ENCODE measurements around the gene TMEM26.

Gene TMEM26

GRCh38 chr10:61486738-61487396 is 33.7 kb upstream of the TMEM26 start:
- peak; percentile 48; the same call in 2 of the 3 replicates for ATAC-seq (ENCODE audit: low read depth)
- no peak overlapping the region for H3K27ac ChIP-seq (ENCODE audit: poor library complexity, severe bottlenecking)
- no peak for DNase-seq (ENCODE audit: low spot score)
- H3K36me3 ChIP-seq (ENCODE audit: low read depth): no peaks in the 10 kb centered on the region
- H3K9me3 ChIP-seq (ENCODE audit: severe bottlenecking): no peaks in the 10 kb centered on the region
- no peak for TF ChIP-seq CTCF (IDR thresholded peaks at IDR 0.05; ENCODE audit: poor library complexity, severe bottlenecking)
- H3K4me3 ChIP-seq (ENCODE audit: severe bottlenecking): no peak overlapping the region
- no peaks in the 10 kb centered on the region for H3K27me3 ChIP-seq (ENCODE audit: insufficient read depth, poor library complexity, severe bottlenecking)
- peaks cover 10% of the 10 kb centered on the region for H3K4me1 ChIP-seq (ENCODE audit: insufficient read depth, poor library complexity, severe bottlenecking)

- Histone ChIP-seq H3K27me3 (ENCODE audit: insufficient read depth, poor library complexity, severe bottlenecking) (no peaks in the 10 kb centered on the region), H3K36me3 (ENCODE audit: low read depth) (no peaks in the 10 kb centered on the region)
- DNase-seq (ENCODE audit: low spot score): no peak
Observed at GRCh38 chr10:61486251-61486650, 33.1 kb upstream of the TMEM26 start.

GRCh38 chr10:61481597-61481996 is 28.4 kb upstream of the TMEM26 start:
- no peaks in the 10 kb centered on the region for H3K36me3 ChIP-seq (ENCODE audit: low read depth)
- no peak for TF ChIP-seq CTCF (IDR thresholded peaks at IDR 0.05; ENCODE audit: poor library complexity, severe bottlenecking)
- H3K27ac ChIP-seq (ENCODE audit: poor library complexity, severe bottlenecking): no peak overlapping the region
- ATAC-seq (ENCODE audit: low read depth) (no peak), DNase-seq (ENCODE audit: low spot score) (no peak)
- no peak overlapping the region for H3K4me3 ChIP-seq (ENCODE audit: severe bottlenecking)
- H3K9me3 ChIP-seq (ENCODE audit: severe bottlenecking): no peaks in the 10 kb centered on the region
- peaks cover 11% of the 10 kb centered on the region for H3K4me1 ChIP-seq (ENCODE audit: insufficient read depth, poor library complexity, severe bottlenecking)
- no peaks in the 10 kb centered on the region for H3K27me3 ChIP-seq (ENCODE audit: insufficient read depth, poor library complexity, severe bottlenecking)

More at GRCh38 chr10:61486251-61486650, 33.1 kb upstream of the TMEM26 start:
- ATAC-seq (ENCODE audit: low read depth): no peak
- H3K4me3 ChIP-seq (ENCODE audit: severe bottlenecking): no peak overlapping the region
- no peak overlapping the region for H3K27ac ChIP-seq (ENCODE audit: poor library complexity, severe bottlenecking)
- peaks cover 10% of the 10 kb centered on the region for H3K4me1 ChIP-seq (ENCODE audit: insufficient read depth, poor library complexity, severe bottlenecking)
- no peaks in the 10 kb centered on the region for H3K9me3 ChIP-seq (ENCODE audit: severe bottlenecking)
- no peak for TF ChIP-seq CTCF (IDR thresholded peaks at IDR 0.05; ENCODE audit: poor library complexity, severe bottlenecking)

- no peak for TF ChIP-seq CTCF (IDR thresholded peaks at IDR 0.05; ENCODE audit: poor library complexity, severe bottlenecking)
- peaks cover 24% of the 10 kb centered on the region for H3K4me1 ChIP-seq (ENCODE audit: insufficient read depth, poor library complexity, severe bottlenecking)
- H3K36me3 ChIP-seq (ENCODE audit: low read depth): no peaks in the 10 kb centered on the region
- no peak overlapping the region for H3K27ac ChIP-seq (ENCODE audit: poor library complexity, severe bottlenecking)
- H3K4me3 ChIP-seq (ENCODE audit: severe bottlenecking): no peak overlapping the region
- no peak for ATAC-seq (ENCODE audit: low read depth)
- DNase-seq (ENCODE audit: low spot score): no peak
- no peaks in the 10 kb centered on the region for H3K9me3 ChIP-seq (ENCODE audit: severe bottlenecking)
- no peaks in the 10 kb centered on the region for H3K27me3 ChIP-seq (ENCODE audit: insufficient read depth, poor library complexity, severe bottlenecking)
Observed at GRCh38 chr10:61480208-61480607, 27.0 kb upstream of the TMEM26 start.

GRCh38 chr10:61478621-61479312 is 25.6 kb upstream of the TMEM26 start:
- Histone ChIP-seq H3K27me3 (ENCODE audit: insufficient read depth, poor library complexity, severe bottlenecking) (no peaks in the 10 kb centered on the region), H3K36me3 (ENCODE audit: low read depth) (no peaks in the 10 kb centered on the region), H3K4me3 (ENCODE audit: severe bottlenecking) (no peak overlapping the region), H3K4me1 (ENCODE audit: insufficient read depth, poor library complexity, severe bottlenecking) (peaks cover 25% of the 10 kb centered on the region), H3K9me3 (ENCODE audit: severe bottlenecking) (no peaks in the 10 kb centered on the region), H3K27ac (ENCODE audit: poor library complexity, severe bottlenecking) (no peak overlapping the region)
- TF ChIP-seq CTCF (IDR thresholded peaks at IDR 0.05; ENCODE audit: poor library complexity, severe bottlenecking): no peak
- no peak for DNase-seq (ENCODE audit: low spot score)
- ATAC-seq (ENCODE audit: low read depth): no peak
